ENCODE data around the gene PLAGL1.
"Not testable (repeated sequence)": the region's sequence is repeated elsewhere in the genome, so short reads cannot be mapped to it uniquely, and the experiment has no call there.

PLAGL1 gene, protein sequence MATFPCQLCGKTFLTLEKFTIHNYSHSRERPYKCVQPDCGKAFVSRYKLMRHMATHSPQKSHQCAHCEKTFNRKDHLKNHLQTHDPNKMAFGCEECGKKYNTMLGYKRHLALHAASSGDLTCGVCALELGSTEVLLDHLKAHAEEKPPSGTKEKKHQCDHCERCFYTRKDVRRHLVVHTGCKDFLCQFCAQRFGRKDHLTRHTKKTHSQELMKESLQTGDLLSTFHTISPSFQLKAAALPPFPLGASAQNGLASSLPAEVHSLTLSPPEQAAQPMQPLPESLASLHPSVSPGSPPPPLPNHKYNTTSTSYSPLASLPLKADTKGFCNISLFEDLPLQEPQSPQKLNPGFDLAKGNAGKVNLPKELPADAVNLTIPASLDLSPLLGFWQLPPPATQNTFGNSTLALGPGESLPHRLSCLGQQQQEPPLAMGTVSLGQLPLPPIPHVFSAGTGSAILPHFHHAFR

DNA sequence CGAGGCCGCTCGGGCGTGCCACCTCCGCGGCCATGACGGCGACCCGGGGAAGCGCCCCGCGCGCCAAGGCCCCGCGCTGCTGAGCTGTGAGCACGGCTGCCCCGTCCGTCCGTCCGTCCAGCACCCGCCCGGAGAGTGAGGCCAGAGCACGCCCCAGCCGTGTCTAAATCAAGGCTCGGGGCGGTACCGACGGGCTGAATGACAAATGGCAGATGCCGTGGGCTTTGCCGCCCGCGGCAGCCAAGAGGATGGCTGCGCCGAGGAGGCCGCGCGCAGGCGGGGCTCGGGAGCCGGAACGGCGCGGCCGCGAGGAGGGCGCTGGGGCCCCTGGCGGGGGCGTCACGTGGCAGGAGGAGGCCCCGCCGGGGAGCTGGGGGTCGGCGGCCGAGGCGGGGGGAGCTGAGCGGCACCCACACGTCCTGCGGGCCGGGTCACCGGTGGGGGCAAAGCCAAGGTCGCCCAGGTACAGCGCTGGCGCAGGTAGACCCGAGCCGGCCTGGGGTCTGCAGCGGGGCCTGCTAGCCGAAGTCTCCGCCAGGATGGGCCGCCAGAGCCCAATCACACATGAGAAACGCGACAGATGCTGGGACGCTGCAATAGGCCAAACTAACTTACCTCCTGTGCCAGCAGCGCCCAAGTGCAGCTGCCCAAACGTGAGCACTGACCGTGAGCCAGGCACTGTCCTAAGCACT lies at the start of gene PLAGL1:
PLAGL1 (minus strand) TSS at position 140 of the 692 bp plus-strand sequence. CDS start 60,123 bp downstream, outside the sequence.
- DNase-seq, result peak in 1 of 2 experiments; percentile 31

DNA sequence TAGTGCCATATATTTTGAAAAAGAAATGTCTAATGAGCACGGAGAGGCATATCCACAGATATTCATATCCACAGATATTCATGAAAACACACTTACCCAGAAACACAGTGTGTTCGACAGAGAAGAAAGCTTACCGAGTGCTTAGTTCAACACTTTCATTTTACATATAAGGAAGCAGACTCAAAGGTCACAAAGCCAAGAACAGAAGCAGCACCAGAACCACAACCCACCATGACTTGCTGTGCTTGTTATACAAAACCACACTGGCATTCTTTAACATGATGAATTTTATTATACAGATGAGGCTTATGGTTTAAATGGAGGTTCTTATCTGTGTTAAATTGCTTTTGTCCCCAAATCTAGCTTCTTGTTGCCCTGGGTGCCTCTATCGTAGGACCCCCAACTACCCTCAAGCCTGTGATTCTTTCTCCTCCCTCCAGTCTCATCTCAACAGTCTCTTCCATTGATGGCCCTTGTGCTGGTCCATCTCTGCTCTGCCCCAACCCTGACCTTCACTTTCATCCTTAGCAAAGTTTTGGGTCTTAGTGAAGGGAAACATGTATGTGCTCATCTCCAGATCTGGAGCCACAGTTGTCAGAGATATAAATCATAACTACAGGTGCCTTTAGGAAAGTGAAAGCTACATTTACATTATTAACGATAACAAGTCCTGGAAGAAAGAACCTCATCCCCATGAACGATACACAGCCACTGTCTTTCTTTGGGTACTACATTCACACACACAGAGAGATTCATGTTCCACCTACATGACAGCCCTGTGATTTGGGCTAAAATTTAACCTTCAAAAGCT lies 47.3 kb upstream of the PLAGL1 start:
- DNase-seq, result no peak

DNA sequence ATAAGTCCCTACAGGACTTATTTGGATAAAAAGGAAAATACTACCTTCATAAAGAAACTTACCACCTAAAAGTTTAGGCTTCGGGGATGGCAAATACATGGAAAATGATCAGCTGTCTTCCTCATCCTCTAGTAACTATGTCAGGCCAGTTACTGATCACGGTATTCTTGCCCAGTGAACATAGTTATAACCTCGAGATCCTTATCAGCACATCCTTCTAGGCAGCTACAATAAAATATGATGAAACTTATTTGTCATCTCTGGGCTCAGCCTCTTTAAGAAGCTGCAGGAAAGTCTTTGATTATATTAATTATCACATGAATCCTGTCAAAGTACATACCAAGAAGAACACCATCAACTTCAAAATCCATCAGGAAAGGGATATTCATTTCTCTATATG lies 45.5 kb upstream of the PLAGL1 start:
- no peak for DNase-seq

DNA sequence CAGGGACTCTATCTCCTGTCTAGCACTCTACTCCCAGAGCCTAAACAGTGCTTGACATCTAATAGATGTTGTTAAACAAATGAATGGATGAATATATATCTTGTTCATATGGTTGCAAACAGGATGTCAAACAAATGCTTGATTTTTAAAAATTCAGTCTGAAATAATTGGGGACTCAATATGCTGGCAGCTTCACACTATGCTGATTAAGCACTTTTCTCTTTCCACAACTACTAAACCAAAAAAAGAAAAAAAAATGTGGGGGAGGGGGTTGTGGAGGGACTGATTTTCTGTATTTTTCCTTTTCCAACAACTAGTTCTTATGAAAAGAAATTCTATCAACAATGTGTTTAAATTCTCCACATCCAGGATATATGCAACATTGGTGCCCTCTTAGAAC lies 44.4 kb upstream of the PLAGL1 start:
- DNase-seq, result no peak

- DNase-seq, result no peak
Measured at GRCh38 chr6:144049386-144049785, 41.3 kb upstream of the PLAGL1 start.

GRCh38 chr6:144047688-144048087 lies 39.6 kb upstream of the PLAGL1 start:
- no peak for DNase-seq

DNA sequence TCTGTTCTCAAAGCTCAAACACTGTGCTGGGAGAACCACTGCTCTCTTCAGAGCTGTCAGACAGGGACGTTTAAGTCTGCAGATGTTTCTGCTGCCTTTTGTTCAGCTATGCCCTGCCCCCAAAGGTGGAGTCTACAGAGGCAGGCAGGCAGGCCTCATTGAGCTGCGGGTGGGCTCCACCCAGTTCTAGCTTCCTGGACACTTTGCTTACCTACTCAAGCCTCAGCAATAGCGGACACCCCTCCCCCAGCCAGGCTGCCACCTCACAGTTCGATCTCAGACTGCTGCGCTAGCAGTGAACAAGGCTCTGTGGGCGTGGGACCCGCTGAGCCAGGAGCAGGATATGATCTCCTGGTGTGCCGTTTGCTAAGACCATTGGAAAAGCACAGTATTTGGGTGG lies 38.6 kb upstream of the PLAGL1 start:
- DNase-seq, result not testable (repeated sequence)

DNA sequence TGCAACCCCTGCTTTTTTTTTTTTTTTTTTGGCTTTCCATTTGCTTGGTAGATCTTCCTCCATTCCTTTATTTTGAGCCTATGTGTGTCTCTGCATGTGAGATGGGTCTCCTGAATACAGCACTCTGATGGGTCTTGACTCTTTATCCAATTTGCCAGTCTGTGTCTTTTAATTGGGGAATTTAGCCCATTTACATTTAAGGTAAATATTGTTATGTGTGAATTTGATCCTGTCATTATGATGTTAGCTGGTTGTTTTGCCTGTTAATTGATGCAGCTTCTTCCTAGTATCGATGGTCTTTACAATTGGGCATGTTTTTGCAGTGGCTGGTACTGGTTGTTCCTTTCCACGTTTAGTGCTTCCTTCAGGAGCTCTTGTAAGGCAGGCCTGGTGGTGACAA lies 36.9 kb upstream of the PLAGL1 start:
- not testable (repeated sequence) for DNase-seq

DNA sequence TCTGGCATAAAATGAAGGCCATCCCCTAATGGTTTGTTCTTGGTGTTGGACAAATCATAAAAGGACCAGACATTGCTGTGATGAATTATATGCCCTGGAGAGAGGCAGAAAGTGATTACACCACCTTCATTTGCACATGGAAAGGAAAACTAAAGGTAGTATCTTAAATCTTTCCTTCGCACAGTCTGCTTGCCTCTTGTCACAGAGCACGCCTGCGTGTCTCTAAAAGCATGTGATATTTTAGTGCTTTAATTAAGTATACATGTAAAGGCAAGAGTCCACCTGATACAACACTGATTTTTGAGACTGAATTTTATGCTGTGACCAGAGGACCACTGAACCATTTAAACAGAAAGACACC lies 28.8 kb upstream of the PLAGL1 start:
- no peak for DNase-seq

- DNase-seq, result peak in 1 of 2 experiments; percentile 17
Measured at GRCh38 chr6:144036064-144036834, 28.2 kb upstream of the PLAGL1 start.

GRCh38 chr6:144035416-144035815 lies 27.4 kb upstream of the PLAGL1 start:
- no peak for DNase-seq

- DNase-seq, result no peak
Measured at GRCh38 chr6:144033816-144034735, 26.0 kb upstream of the PLAGL1 start.

DNA sequence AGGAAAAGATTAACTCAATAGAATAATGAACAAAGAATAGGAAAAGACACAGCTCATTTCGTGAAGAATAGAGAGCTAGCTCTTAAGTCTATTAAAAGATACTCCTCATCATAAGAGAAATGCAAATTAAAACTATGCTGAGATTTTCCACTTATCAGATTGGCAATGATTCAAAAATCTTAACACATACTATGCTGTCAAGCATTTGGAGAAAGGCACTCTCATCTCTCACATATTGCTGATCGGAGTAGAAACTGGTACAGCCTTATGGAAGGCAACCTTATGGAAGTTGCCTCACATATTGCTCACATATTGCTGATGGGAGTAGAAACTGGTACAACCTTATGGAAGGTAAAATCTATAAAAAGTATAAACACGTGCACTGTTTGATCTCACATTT lies 21.4 kb upstream of the PLAGL1 start:
- no peak for DNase-seq

- no peak for DNase-seq
Measured at GRCh38 chr6:144027932-144028587, 20.0 kb upstream of the PLAGL1 start.

DNA sequence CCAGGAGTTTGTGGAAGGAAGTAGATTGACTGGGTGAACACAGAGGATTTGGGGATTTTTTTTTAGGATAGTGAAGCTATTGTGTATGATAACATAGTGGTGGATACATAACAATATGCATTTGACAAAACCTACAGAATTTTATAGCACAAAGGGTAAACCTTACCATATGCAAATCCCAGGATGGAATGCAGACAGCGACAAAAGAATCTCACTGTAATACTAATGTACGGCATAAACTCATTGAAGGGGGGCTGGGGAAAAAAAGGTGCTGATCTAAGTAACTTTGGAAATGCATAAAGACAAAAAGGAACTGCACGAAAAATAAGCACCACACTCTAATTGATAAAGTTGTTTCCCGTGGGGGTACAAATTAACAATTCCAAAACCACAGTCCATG lies 15.2 kb upstream of the PLAGL1 start:
- DNase-seq, result no peak

DNA sequence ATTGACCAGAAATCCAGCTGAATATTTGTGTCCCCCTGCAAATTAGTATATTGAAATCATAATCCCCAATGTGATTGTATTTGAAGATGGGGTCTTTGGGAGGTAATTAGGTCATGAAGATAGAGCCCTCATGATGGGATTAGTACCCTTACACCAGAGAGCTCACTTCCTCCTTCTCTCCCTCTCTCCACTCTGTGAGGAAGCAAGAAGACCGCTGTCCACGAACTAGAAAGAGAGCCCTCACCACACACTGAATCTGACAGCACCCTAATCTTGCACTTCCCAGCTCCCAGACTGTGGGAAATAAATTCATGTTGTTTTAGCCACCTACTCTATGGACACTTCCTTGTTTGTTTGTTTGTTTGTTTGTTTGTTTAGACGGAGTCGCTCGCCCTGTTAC lies 11.9 kb upstream of the PLAGL1 start:
- DNase-seq, result no peak

- DNase-seq, result no peak
Measured at GRCh38 chr6:144017166-144018094, 9.4 kb upstream of the PLAGL1 start.

DNA sequence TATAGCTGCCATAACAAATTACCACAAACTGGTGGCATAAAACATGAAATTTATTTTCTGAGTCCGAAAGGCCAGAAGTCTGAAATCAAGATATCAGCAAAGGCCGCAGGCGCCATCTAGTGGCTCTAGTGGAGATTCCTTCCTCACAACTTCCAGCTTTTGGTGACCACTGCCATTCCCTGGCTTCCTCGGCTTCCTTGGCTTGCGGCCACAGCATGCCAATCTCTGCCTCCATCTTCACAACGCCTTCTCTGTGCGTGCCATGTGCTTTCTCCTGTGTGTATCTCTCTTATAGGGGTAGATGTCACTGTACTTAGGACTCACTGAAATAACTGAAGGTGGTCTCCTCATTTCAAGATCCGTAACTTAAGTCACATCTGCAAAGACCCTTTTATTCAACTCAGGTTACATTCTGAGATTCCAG lies 5.4 kb upstream of the PLAGL1 start:
- peak; percentile 39 to 90 for DNase-seq

DNA sequence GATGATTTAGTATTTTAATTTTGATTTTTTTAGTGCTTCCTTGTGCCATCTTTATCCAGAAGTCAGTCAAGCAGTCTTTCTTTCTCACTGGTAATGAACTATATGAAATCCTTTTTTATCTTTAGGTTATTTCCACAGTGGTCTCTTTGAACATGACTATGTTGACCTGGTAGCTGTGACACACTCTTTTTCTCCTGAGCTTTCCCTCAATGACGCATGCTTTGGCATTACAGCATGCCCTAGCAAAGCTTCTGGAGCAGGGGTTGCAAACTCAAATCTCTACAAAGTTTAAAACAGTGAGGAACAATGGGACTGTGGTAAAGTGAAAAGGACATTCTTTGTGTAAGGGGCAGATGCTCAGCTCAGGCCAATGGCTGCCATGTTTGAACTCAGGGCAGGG lies 4.5 kb upstream of the PLAGL1 start:
- DNase-seq, result no peak

- not testable (repeated sequence) for DNase-seq
Measured at GRCh38 chr6:144009628-144010027, 1.6 kb upstream of the PLAGL1 start.
